Spleen (tissue), 7 donors: ENCODE results near the gene PIMREG.

Experiments
- CTCF ChIP-seq, 11 experiments: fragments of 200-600 bp in 7 of 11; fragments of 450-650 bp in 4 of 11; sonication (generic) in 4 of 11; IDR thresholded peaks in 8 of 11; conservative IDR thresholded peaks in 3 of 11; 1 replicate in 7 of 11; 2 replicates in 4 of 11; pipeline versions ENCODE4 v1.4.0 to v1.8.0; 2016 to 2021; ENCODE audit warnings: antibody characterized with exemption in 11 of 11, inconsistent platforms in 4 of 11, mild to moderate bottlenecking in 1 of 11
- POLR2A ChIP-seq, 3 donors: fragments of 450-650 bp; IDR thresholded peaks; one replicate each; pipeline ENCODE4 v1.5.1; 2017; ENCODE audit warnings: antibody characterized with exemption in 3 of 3, mild to moderate bottlenecking in 1 of 3
- donor health status: DM: no; HTN: no; CAD: no; lungs with moderate emphysema.
- donor health status: DM: no; HTN: no; CAD: no.
- donor health status: DM: no; HTN: no; CAD: no.

GRCh38 chr17:6435051-6435450, 9.2 kb upstream of the PIMREG start, which contains the start of gene AIPL1:
- TF ChIP-seq CTCF (IDR thresholded peaks at IDR 0.05 in 8 of 11, conservative IDR thresholded peaks at IDR 0.05 in 3 of 11) (no peak), POLR2A (IDR thresholded peaks at IDR 0.05) (no peak)
